Nephron progenitor cell (in vitro differentiated cells): ENCODE results near the gene PARP6.

Experiments used
- DNase-seq: peaks from one replicate; pipeline ENCODE4 v3.0.0; 2021
- H3K27ac Mint-ChIP-seq: 2 replicates; pipeline ENCODE4 v1.8.0; 2021; ENCODE audit warnings: mild to moderate bottlenecking, moderate library complexity, mixed read lengths
- H3K27me3 Mint-ChIP-seq: 2 replicates; pipeline ENCODE4 v1.8.0; 2021; ENCODE audit warnings: mild to moderate bottlenecking, low read depth, mixed read lengths; ENCODE audit not compliant: poor library complexity
- H3K36me3 Mint-ChIP-seq: 2 replicates; pipeline ENCODE4 v1.8.0; 2021; ENCODE audit warnings: low read depth, mixed read lengths
- H3K4me1 Mint-ChIP-seq: 2 replicates; pipeline ENCODE4 v1.8.0; 2021; ENCODE audit warnings: mixed read lengths
- H3K4me3 Mint-ChIP-seq: 2 replicates; pipeline ENCODE4 v1.8.0; 2021; ENCODE audit warnings: mild to moderate bottlenecking, moderate library complexity, mixed read lengths
- H3K9me3 Mint-ChIP-seq: 2 replicates; pipeline ENCODE4 v1.8.0; 2021; ENCODE audit warnings: mild to moderate bottlenecking, moderate library complexity, mixed read lengths
- CTCF ChIP-seq: fragments of 200-600 bp; sonication (generic); IDR thresholded peaks from 2 replicates; pipeline ENCODE4 v1.5.0; 2021; ENCODE audit warnings: antibody characterized with exemption

PARP6 gene

GRCh38 chr15:72272997-72273352 lies 621 bp upstream of the PARP6 start:
- Mint-ChIP-seq H3K36me3 (peaks cover 16% of the 10 kb centered on the region), H3K27me3 (peaks cover 43% of the 10 kb centered on the region), H3K4me1 (peaks cover 29% of the 10 kb centered on the region), H3K27ac (no peak overlapping the region), H3K9me3 (no peaks in the 10 kb centered on the region), H3K4me3 (peak overlapping the region; percentile 81)
- TF ChIP-seq CTCF = no peak
- DNase-seq = no peak

- H3K27me3 Mint-ChIP-seq = peaks cover 32% of the 10 kb centered on the region
- H3K4me1 Mint-ChIP-seq = peaks cover 29% of the 10 kb centered on the region
- peak overlapping the region; percentile 91 for H3K4me3 Mint-ChIP-seq
- no peak for DNase-seq
- no peaks in the 10 kb centered on the region for H3K9me3 Mint-ChIP-seq
- peaks cover 22% of the 10 kb centered on the region for H3K36me3 Mint-ChIP-seq
- TF ChIP-seq CTCF = no peak
- H3K27ac Mint-ChIP-seq = peak overlapping the region; percentile 57
Measured at GRCh38 chr15:72271895-72272212, 500 bp downstream of the PARP6 start.

GRCh38 chr15:72271221-72271620 lies 1.1 kb downstream of the PARP6 start:
- Mint-ChIP-seq H3K27ac (no peak overlapping the region), H3K36me3 (peaks cover 22% of the 10 kb centered on the region), H3K4me3 (peak overlapping the region; percentile 91), H3K27me3 (peaks cover 29% of the 10 kb centered on the region), H3K4me1 (peaks cover 29% of the 10 kb centered on the region), H3K9me3 (no peaks in the 10 kb centered on the region)
- DNase-seq = no peak
- no peak for TF ChIP-seq CTCF

GRCh38 chr15:72269739-72270138 lies 2.6 kb downstream of the PARP6 start:
- Mint-ChIP-seq H3K9me3 (no peaks in the 10 kb centered on the region), H3K4me1 (peaks cover 29% of the 10 kb centered on the region), H3K27me3 (peaks cover 14% of the 10 kb centered on the region), H3K4me3 (no peak overlapping the region), H3K27ac (no peak overlapping the region), H3K36me3 (peaks cover 33% of the 10 kb centered on the region)
- DNase-seq = no peak
- TF ChIP-seq CTCF = no peak

- Mint-ChIP-seq H3K36me3 (peaks cover 65% of the 10 kb centered on the region), H3K4me1 (peaks cover under 1% of the 10 kb centered on the region), H3K27me3 (no peaks in the 10 kb centered on the region), H3K27ac (no peak overlapping the region), H3K9me3 (no peaks in the 10 kb centered on the region), H3K4me3 (no peak overlapping the region)
- TF ChIP-seq CTCF = no peak
- no peak for DNase-seq
Measured at GRCh38 chr15:72265031-72265430, 7.3 kb downstream of the PARP6 start.

GRCh38 chr15:72252663-72253299 lies 19.6 kb downstream of the PARP6 start:
- Mint-ChIP-seq H3K4me1 (no peaks in the 10 kb centered on the region), H3K27me3 (no peaks in the 10 kb centered on the region), H3K36me3 (peaks cover 66% of the 10 kb centered on the region), H3K9me3 (no peaks in the 10 kb centered on the region), H3K27ac (no peak overlapping the region), H3K4me3 (no peak overlapping the region)
- DNase-seq = no peak
- TF ChIP-seq CTCF = no peak
